C4-2B (cell line): ENCODE data around the gene IL12RB2.

Source experiments
- H3K27ac ChIP-seq: fragments of 450-650 bp; 2 replicates; pipeline ENCODE4 v1.5.1; 2017
- ZFX ChIP-seq: fragments of 450-650 bp; IDR thresholded peaks from 2 replicates; pipeline ENCODE4 v1.6.1; 2017
- TF ChIP-seq, protein P1 (sequence below): fragments of 450-650 bp; conservative IDR thresholded peaks from 2 replicates; pipeline ENCODE4 v1.5.1; 2017; ENCODE audit warnings: mild to moderate bottlenecking

Gene IL12RB2

DNA sequence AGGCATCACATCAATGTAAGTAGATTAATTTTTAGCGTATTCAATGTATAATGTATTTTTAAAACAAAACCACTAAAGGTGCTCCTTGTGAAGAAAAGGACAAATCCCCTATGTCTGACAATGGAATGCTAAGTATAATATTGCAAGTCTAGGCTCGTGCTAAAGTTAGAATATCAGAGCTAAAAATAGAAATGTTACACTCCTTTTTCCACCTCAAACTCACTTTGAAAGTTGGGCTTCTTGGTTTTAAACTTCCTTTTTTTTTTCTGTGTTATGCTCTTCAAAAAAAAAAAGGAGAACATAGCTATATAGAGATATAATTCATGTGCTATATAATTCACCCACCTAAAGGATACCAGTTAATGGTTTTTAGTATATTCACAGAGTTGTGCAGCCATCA is 126.2 kb downstream of the IL12RB2 start:
- no peak for TF ChIP-seq ZFX
- TF ChIP-seq, protein P1, sequence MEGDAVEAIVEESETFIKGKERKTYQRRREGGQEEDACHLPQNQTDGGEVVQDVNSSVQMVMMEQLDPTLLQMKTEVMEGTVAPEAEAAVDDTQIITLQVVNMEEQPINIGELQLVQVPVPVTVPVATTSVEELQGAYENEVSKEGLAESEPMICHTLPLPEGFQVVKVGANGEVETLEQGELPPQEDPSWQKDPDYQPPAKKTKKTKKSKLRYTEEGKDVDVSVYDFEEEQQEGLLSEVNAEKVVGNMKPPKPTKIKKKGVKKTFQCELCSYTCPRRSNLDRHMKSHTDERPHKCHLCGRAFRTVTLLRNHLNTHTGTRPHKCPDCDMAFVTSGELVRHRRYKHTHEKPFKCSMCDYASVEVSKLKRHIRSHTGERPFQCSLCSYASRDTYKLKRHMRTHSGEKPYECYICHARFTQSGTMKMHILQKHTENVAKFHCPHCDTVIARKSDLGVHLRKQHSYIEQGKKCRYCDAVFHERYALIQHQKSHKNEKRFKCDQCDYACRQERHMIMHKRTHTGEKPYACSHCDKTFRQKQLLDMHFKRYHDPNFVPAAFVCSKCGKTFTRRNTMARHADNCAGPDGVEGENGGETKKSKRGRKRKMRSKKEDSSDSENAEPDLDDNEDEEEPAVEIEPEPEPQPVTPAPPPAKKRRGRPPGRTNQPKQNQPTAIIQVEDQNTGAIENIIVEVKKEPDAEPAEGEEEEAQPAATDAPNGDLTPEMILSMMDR: no peak
- H3K27ac ChIP-seq: no peak overlapping the region

DNA sequence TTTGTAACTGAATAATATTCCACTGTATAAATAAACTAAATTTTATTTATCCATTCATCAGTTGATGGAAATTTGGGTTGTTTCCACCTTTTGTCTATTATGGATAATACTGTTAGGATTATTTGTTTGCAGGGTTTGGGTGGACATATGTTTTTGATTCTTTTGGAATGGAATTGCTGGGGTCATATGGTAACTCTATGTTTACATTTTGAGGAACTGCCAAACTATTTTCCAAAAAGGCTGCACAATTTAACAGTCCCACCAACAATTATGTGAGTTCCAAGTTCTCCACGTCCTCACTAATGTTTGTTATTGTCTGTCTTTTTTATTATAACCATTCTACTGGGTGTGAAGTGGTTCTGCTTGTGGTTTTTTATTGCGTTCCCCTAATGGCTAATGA is 126.8 kb downstream of the IL12RB2 start:
- TF ChIP-seq ZFX: no peak
- TF ChIP-seq, protein P1: no peak
- no peak overlapping the region for H3K27ac ChIP-seq

DNA sequence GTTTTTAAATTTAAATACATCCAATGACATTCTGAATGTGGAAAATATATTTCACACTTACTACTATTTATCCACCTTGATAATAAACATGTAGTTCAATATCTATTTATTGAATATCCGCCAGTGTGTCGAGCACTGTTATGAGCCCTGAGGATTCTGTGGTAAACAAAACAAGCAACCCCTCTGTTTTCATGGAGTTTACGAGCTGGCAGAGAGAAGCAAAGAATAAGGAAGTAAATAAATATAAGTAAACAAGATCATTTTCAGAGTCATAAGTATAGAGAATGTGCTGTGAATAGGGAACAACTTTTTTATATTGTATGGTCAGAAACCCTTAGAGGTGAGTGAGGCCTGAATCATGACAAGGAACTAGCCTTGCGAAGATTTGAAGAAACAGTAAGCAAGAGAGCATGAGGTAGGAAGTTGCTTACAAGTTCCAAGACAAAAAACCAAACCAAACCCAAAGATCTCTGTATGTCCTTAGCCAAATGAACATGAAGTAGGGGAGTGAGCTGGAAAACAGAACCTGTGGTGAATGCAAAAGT is 128.9 kb downstream of the IL12RB2 start:
- peak overlapping the region; percentile 61 for H3K27ac ChIP-seq
- TF ChIP-seq, protein P1: no peak

DNA sequence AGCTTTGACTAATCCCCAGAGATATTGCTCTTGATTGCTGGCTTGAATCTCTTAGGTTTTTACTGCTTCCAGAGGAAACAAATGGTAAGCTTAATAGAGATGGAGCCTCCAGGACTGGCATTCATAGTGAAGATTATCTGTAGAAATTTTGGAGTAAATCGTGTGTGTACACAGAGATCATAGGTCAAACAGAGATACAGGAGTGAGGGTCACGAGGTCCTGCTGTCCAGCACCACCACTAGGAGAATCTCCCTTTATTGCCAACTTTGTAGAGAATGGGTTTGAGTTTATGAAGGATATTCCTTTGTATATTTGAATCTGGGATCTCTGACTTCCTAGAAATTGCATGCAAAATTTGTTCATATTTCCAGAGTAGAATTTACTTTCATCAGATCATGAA is 130.3 kb downstream of the IL12RB2 start:
- no peak overlapping the region for H3K27ac ChIP-seq
- TF ChIP-seq, protein P1: no peak
- no peak for TF ChIP-seq ZFX

DNA sequence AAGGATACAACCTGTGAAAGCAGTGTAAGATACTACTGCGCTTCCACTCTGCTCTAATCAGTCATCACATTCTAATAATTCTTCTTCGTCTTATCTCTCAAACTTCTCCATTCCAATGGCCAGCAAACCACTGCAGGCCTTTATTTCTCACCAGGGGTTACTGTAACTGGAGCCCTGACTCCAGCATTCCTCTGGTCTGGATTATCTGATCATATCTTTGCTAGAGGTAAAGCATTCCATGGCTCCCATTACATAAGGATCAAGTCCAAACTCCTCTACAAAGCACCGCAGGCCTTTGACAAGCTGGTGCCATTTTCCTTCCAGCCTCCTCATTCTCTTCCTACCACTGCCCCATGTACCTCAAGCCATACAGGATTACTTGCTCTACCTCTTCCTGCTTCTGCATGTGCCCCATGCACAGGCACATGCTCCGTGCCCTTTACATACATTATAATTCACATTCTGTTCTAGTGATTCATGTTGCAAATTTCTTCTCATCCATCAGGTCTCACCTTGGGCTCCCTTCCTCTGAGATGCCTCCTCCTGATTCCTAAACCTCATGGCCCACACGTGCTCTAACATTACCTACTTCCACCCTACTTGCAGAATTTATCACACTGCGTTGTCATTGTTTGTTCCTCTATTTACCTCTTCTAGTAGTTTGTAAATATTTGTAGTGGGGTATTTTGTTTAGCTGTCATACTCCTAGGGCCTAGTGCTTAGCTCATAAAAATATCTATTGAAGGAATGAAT is 131.8 kb downstream of the IL12RB2 start:
- H3K27ac ChIP-seq: no peak overlapping the region
- TF ChIP-seq ZFX: no peak
- TF ChIP-seq, protein P1: no peak

DNA sequence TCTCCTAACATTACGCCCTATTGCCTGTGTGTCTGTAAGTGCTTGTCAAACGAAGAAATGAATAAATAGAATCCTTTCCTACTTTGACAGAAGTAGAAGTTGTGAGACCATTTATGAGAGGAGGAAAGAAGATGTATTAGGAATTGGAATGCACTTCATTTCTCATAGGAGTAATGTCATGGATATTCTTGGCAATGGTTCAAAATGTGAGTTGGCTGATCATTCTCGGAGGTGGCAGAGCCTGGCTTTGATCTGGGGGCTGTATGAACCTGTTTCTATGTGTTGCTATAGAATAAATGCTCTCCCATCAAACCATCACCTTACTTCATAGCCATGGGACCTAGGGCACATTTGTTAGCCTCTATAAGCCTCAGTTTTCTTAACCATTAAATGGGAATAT is 132.7 kb downstream of the IL12RB2 start:
- H3K27ac ChIP-seq: no peak overlapping the region
- no peak for TF ChIP-seq ZFX
- TF ChIP-seq, protein P1: no peak

DNA sequence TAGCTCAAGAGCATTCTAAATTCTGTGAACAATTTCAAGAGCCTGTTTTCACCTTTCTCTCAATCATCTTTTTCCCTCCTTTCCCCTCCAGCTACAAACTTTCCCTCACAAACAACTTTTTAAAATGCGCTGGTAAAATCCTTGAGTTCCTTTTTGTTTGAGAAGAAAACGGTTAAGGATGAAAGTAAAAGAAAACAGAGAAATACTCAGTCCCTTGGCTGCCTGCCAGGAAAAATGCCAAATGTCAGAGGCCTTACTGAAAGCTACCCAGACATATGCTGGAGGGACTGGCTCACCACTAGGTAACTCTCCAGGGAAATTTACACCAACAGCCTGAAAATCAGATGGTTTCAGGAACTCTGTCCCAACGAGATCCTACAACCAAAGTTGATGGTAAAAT is 133.5 kb downstream of the IL12RB2 start:
- no peak overlapping the region; the same call in 1 of the 2 replicates for H3K27ac ChIP-seq
- no peak for TF ChIP-seq ZFX
- TF ChIP-seq, protein P1: no peak
